DMS153 (cell line): ENCODE measurements around the gene MAP10.

Experiments
- DNase-seq: peaks from one replicate; lab custom pipeline; 2025; lab: John Stamatoyannopoulos, UW

Gene MAP10

GRCh38 chr1:232853994-232854797 is 49.0 kb downstream of the MAP10 start:
- DNase-seq, result peak; percentile 5

GRCh38 chr1:232854798-232855159 is 49.6 kb downstream of the MAP10 start:
- DNase-seq, result no peak

DNA sequence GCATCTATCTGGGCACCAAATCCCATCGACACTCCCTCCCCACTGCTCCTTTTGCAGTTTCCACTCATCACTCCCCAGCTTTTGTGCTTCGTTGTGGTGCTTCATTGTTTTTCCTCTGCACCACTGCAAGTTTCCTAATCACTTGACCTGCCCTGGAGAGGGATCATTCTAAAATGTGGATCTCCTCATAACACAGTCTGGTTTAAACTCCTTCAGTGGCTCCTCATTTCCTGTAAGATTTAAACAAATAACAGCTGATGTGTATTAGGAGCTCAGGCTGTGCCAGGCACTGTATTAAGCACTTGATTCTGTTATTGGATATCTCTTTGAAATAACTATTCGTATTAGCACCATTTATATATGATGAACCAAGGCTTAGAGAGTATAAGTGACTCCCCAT is 51.3 kb downstream of the MAP10 start:
- no peak for DNase-seq
